Activated gamma-delta T cell (primary cell): ENCODE measurements around the gene C6orf118.

Experiments used
- DNase-seq: peaks from one replicate; lab custom pipeline; 2025; lab: John Stamatoyannopoulos, UW

The C6orf118 gene

DNA sequence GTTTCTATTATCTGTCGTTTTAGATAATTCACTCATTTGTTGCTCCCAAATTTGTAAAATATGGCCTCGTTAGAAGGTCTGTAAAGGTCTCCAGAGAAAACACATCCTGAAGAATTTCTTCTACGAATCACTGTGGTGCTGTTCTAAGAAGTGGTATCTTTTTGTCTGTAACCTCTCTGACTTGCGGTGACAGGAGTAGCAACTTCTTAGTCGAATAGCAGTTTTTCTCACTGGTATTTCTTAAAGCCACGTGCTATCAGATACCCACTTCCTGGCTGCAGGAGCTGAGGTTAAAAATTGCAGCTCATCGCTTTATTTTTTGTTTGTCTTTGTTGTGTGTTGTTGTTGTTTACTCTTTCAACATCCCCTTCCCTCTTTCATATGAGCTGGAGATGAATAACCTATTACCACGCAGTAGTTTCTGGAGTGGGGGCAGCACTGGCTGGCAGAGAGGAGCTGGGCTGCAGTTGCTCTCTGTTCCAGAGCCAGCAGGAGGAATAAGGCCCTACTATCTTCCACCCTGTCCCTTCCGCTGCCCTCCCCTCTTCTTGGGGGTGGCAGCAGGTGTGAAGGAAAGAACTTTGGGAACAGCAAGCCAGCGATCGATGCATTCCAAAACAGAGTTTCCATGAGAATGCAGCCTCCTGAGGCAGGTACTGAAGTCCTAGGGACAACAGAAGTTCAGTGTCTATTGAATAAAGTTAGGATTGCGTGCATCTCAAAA, 64.7 kb downstream of the C6orf118 start:
- DNase-seq, result no peak

DNA sequence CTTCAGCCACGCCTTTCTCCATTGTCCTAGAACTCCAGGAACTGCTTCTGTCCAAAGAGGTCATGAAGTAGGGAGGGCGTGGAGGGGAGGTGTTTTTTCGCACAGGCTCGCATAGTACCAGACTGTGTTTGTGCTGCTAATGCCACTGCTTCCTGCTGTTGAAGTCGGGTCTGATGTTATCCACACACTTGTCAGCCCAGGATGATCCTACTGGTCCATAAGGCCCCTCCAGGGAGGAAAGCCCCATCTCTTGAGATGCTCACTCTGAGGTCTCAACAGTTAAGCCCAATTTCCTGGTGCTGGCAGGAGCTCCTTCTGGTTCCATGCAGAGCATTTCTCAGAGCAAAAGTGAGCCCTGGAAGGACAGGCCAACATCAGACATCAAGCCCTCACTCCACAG, 65.6 kb downstream of the C6orf118 start:
- no peak for DNase-seq

DNA sequence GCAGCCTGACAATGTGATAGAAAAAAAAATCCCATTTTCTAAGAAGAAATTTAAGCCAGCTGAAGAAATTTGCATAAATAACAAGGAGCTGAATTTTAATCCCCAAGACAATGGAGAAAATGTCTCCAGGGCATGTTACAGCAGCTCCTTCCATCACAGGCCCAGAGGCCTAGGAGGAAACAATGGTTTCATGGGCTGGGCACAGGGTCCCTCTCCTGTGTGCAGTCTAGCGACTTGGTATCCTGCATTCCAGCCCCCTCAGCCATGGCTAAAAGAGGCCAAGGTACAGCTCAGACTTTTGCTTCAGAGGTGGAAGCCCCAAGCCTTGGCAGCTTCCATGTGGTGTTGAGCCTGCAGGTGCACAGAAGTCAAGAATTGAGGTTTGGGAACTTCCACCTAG, 73.1 kb downstream of the C6orf118 start:
- DNase-seq, result no peak

DNA sequence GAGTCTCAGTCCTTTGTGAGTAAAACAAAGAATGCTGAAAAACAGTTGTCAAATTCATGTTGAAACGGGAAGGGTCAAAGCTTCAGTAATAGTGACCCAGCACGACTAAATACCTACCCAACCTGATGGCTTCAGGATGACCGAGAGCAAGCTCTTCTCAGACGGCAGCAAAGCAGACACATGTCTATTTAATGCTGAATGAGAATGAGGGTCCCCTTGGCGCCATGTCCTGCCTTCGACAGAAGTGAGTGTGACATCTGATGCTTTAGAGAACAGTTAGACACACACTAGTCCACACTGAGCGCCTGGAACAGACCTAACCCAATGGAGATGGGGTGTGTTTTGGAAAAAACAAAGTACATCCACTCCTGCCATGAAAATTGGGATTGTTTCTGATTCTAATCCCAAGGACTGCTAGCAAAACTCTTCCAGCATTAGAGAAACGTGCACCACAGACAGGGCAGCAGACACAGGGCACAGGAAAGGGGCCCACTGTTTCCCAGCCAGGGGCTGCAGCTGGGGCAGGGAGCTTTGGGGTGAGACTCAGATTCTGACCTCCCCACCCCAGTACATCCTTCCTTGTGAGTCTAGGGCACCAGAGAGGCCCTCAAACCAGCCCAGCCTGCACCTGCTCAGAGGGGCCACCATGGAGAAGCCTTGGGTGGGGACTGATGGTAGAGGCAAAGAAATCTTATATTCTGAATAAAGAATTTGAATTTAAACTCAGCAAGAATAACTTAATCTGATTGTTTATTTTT, 76.5 kb downstream of the C6orf118 start:
- DNase-seq, result no peak

DNA sequence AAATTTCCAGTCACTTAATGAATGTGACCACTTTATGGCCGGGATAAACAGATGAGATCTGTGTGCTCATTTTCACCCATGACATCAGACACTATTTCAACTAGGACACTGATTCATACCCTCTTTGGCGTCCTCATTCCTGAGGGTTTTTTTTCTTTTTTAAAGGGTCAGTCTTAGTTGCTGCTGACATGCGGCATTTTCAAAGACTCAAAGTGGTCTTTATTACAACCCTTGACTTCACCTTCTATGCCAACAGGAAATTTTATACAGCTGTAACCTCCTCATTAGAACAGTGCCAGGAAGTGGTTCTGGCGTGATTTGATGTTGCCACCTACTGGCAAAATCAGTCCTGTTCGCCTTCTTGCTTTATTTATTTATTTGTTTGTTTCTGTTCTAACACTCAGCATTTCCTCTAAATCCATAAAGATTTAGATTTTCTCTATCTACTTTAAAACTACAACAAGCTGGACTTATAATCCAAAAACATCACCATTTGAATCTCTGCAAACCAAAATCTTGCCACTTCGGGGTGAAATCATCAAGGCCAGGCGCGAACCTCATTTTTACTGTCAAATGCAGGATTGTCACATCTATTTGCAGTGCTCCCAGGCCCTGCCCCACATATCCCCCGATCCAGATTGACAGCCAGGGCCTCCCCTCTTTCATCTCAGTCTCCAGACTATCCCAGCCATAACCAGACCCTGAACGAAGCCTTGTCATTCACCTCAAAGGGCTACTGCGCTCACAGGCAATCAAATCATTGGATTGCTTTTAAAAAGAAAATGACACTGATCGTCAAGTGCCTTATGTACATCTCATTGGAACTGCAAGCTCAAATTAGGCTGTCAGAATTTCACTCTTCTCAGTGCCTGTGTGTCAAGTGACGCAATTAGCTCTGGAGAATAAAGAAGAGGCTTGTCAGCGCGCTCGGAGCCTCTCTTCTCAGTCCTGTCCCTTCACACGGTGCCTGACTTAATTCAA, 77.5 kb downstream of the C6orf118 start:
- DNase-seq, result no peak

DNA sequence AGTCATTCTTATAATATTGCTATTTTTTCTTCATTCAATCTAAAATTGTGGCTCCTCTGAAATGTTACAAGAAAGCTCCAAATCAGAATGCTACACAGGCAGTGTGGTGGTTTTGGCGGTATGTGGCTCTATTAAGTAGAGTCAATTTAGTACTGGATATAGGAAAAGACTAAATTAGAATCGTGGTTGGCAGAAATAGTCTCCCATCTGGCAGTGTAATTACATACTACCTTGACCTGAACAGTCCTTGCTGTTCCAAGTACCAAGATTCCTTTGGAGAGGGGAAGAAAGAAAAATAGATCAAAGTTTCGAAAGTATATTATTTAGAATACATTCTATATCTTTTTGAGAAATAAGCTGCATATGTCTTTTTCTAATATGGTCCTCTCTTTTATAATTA, 78.2 kb downstream of the C6orf118 start:
- no peak for DNase-seq
